Mesothelial cell of epicardium (in vitro differentiated cells): Measurements from ENCODE around the gene TRIM46. TPM values are rescaled to one million over a fixed set of nuclear protein-coding genes. Genes with fewer than 3 reads are reported as not detected.
A peak's percentile ranks its signal among the peaks of the same experiment; 100 is the strongest.
"Not testable (repeated sequence)": the region's sequence is repeated elsewhere in the genome, so short reads cannot be mapped to it uniquely, and the experiment has no call there.

Experiments used
- DNase-seq, 2 experiments: peaks; one replicate each; pipeline ENCODE4 v3.0.0; 2021; ENCODE audit warnings: low spot score in 2 of 2; ENCODE audit not compliant: unreplicated experiment in 2 of 2
- H3K27ac Mint-ChIP-seq: 2 replicates; pipeline ENCODE4 v1.8.0; 2021; ENCODE audit warnings: mixed read lengths
- H3K27me3 Mint-ChIP-seq: 2 replicates; pipeline ENCODE4 v1.8.0; 2021; ENCODE audit warnings: low read depth, mixed read lengths
- H3K36me3 Mint-ChIP-seq: 2 replicates; pipeline ENCODE4 v1.8.0; 2021; ENCODE audit warnings: mixed read lengths
- H3K4me1 Mint-ChIP-seq: 2 replicates; pipeline ENCODE4 v1.8.0; 2021; ENCODE audit warnings: mixed read lengths
- H3K4me3 Mint-ChIP-seq: 2 replicates; pipeline ENCODE4 v1.8.0; 2021; ENCODE audit warnings: mild to moderate bottlenecking, moderate library complexity, mixed read lengths
- H3K9me3 Mint-ChIP-seq: 2 replicates; pipeline ENCODE4 v1.8.0; 2021; ENCODE audit warnings: mixed read lengths
- CTCF ChIP-seq: fragments of 200-600 bp; sonication (generic); IDR thresholded peaks from one replicate; pipeline ENCODE4 v1.5.0; 2021; ENCODE audit warnings: antibody characterized with exemption; ENCODE audit not compliant: unreplicated experiment
- total RNA-seq: library from RNA; stranded (reverse); gene quantifications from 3 replicates; pipeline ENCODE4 v1.2.1, GENCODE V29; 2021

The TRIM46 gene
- total RNA-seq, 1 donor from 2014 or later = 6.3 TPM

- no peak overlapping the region for H3K27ac Mint-ChIP-seq
- TF ChIP-seq CTCF = no peak
- H3K4me1 Mint-ChIP-seq = peaks cover 6% of the 10 kb centered on the region
- peaks cover 8% of the 10 kb centered on the region for H3K36me3 Mint-ChIP-seq
- no peak for DNase-seq
- no peaks in the 10 kb centered on the region for H3K27me3 Mint-ChIP-seq
- no peaks in the 10 kb centered on the region for H3K9me3 Mint-ChIP-seq
- H3K4me3 Mint-ChIP-seq = no peak overlapping the region
Observed at GRCh38 chr1:155166471-155167165, 7.0 kb upstream of the TRIM46 start.

DNA sequence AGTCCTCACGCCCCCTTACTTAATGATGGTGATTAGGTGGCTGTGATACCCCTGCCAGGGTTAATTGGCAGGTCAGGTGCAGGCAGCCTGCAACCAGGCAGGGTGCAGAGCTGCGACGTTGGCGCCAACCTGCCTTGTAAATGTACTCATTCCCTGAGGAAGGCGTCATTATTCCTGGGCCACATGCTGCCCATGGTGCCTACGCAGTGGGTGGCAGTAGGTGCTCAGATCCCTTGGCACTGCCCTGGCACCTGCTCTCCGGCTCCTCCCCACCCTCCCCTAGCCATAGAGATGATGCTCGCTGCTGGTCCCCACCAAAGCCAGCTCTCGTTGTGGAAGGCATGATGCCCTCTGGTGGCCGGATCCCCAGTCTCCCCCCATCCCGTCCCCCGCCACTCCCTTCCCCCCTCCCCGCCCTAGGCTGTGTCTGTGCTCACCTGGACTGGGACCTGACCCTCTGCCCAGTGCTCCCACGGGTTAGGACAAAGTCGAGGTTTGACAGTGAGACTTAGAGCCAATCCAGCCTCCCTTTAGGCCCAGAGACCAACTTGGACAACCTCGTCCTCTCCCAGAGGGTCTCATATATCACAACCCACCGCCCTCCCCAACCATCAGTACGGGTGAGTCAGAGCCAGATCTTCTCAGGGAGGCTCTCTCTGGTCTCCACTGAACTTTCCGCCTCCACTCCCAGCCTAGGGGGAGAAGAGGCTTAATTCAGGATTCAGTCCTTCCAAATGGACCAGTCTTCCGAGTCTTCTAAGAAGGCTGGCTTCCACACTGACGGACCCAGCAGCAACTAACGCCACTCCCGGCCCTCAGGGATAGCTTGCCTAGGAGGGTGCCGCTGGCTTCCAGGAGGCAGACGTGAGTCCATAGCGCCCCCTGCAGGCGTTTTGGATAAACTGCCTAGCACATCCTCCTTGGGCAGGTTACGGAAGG, 6.2 kb upstream of the TRIM46 start:
- Mint-ChIP-seq H3K4me3 (peak overlapping the region; percentile 60), H3K27me3 (no peaks in the 10 kb centered on the region), H3K4me1 (peaks cover 13% of the 10 kb centered on the region), H3K36me3 (peaks cover 8% of the 10 kb centered on the region), H3K27ac (peak overlapping the region; percentile 77), H3K9me3 (no peaks in the 10 kb centered on the region)
- peak; percentile 83 for TF ChIP-seq CTCF
- DNase-seq = peak; percentile 82 to 91

DNA sequence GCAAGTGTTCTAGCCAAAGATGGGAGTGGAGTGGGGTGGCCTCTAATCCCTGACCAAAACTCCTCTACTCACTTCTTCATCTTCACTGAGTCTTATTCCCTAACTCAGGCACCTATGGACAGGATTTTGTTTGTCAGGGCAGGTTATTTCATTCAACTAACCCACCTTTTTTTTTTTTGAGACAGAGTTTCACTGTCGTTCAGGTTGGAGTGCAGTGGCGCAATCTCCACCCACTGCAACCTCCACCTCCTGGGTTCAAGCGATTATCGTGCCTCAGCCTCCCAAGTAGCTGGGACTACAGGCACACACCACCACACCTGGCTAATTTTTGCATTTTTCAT, 5.6 kb upstream of the TRIM46 start:
- not testable (repeated sequence) for DNase-seq, H3K9me3 Mint-ChIP-seq, H3K36me3 Mint-ChIP-seq, H3K4me3 Mint-ChIP-seq, H3K27ac Mint-ChIP-seq, H3K27me3 Mint-ChIP-seq
- peaks cover 17% of the 10 kb centered on the region for H3K4me1 Mint-ChIP-seq

DNA sequence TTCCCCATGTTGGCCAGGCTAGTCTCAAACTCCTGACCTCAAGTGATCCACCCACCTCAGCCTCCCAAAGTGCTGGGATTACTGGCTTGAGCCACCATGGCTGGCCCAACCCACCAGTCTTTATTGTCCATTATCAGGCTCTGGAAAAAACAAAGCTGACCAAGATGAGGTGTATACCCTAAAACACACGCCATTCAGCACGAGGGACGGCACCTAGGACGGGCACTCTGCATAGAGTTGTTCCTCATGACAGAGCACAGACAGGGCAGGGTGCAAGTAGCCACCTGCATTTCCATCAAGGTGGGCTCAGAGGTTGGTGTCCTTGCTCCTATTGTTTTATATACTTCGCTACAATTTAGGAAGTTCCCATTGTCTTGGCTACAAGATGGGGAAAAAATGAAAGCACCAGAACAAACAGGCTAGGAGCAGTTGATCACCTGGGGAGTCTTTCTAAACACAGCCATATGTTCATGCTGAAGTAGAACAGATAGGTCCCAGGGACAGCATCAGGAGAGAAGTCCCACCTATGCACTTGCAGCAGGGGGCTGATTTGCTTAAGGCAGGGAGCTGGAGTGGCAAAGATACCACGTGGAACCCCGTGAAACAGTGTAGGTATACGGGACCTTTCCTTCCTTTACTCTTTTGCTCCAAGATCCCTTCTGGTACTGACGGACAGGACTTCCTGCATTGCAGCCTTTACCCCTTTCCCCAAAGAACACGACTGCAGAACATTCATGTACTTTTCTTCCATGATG, 5.0 kb upstream of the TRIM46 start:
- H3K9me3 Mint-ChIP-seq = no peaks in the 10 kb centered on the region
- no peak for TF ChIP-seq CTCF
- no peak overlapping the region for H3K4me3 Mint-ChIP-seq
- H3K4me1 Mint-ChIP-seq = peaks cover 22% of the 10 kb centered on the region
- H3K36me3 Mint-ChIP-seq = peaks cover 8% of the 10 kb centered on the region
- no peak for DNase-seq
- H3K27ac Mint-ChIP-seq = no peak overlapping the region
- H3K27me3 Mint-ChIP-seq = peaks cover 2% of the 10 kb centered on the region

- Mint-ChIP-seq H3K27ac (no peak overlapping the region), H3K4me3 (no peak overlapping the region), H3K27me3 (peaks cover 6% of the 10 kb centered on the region), H3K36me3 (peaks cover 8% of the 10 kb centered on the region), H3K9me3 (no peaks in the 10 kb centered on the region), H3K4me1 (peaks cover 27% of the 10 kb centered on the region)
- TF ChIP-seq CTCF = no peak
- no peak for DNase-seq
Observed at GRCh38 chr1:155169541-155169940, 4.1 kb upstream of the TRIM46 start.
